HepG2 (cell line): Measurements from ENCODE around the gene VSX1. TPM values are rescaled to one million over a fixed set of nuclear protein-coding genes. Genes with fewer than 3 reads are reported as not detected.

Source experiments
- AFF4 ChIP-seq: sonication (generic); formaldehyde crosslinking; IDR thresholded peaks from 2 replicates; pipeline ENCODE4 v1.4.0; 2020; ENCODE audit warnings: missing genetic modification reagents
- CBFB ChIP-seq: sonication (generic); formaldehyde crosslinking; IDR thresholded peaks from 2 replicates; pipeline ENCODE4 v1.4.0; 2020; ENCODE audit warnings: missing genetic modification reagents
- POLR2AphosphoS2 ChIP-seq: IDR thresholded peaks from 2 replicates; pipeline ENCODE4 v1.6.1; 2011; ENCODE audit warnings: low read depth, low read length, improper control_type of control experiment
- RAD21 ChIP-seq: fragments of 450-650 bp; formaldehyde crosslinking; IDR thresholded peaks from 2 replicates; pipeline ENCODE4 v1.5.0; 2020; ENCODE audit warnings: mild to moderate bottlenecking
- RBM39 ChIP-seq: fragments of 200-400 bp; formaldehyde crosslinking; IDR thresholded peaks from one replicate; pipeline ENCODE4 v1.6.1; 2018; ENCODE audit warnings: antibody characterized with exemption, mild to moderate bottlenecking, low read depth, low read length; ENCODE audit not compliant: poor library complexity, severe bottlenecking
- STAG1 ChIP-seq: sonication (generic); formaldehyde crosslinking; IDR thresholded peaks from 2 replicates; pipeline ENCODE4 v1.4.0; 2020; ENCODE audit warnings: missing genetic modification reagents
- ZMAT5 ChIP-seq: sonication (generic); formaldehyde crosslinking; IDR thresholded peaks from 2 replicates; pipeline ENCODE4 v1.5.0; 2020; ENCODE audit warnings: mild to moderate bottlenecking, low read depth, missing genetic modification reagents, borderline replicate concordance
- ZNF282 ChIP-seq: fragments of 450-650 bp; IDR thresholded peaks from 2 replicates; pipeline ENCODE4 v1.6.1; 2018; ENCODE audit not compliant: partially characterized antibody
- ZNF496 ChIP-seq: sonication (generic); formaldehyde crosslinking; IDR thresholded peaks from 2 replicates; pipeline ENCODE4 v1.8.1; 2023; ENCODE audit warnings: mild to moderate bottlenecking, moderate library complexity, missing genetic modification reagents; ENCODE audit not compliant: insufficient replicate concordance
- ZNF501 ChIP-seq: sonication (generic); formaldehyde crosslinking; IDR thresholded peaks from 2 replicates; pipeline ENCODE4 v1.5.1; 2020; ENCODE audit warnings: mild to moderate bottlenecking, moderate library complexity, missing genetic modification reagents
- ZNF567 ChIP-seq: sonication (generic); formaldehyde crosslinking; IDR thresholded peaks from 2 replicates; pipeline ENCODE4 v1.8.1; 2023; ENCODE audit warnings: mild to moderate bottlenecking, missing genetic modification reagents, borderline replicate concordance
- ZNF614 ChIP-seq: IDR thresholded peaks from 2 replicates; pipeline ENCODE4 v1.6.1; 2018; ENCODE audit warnings: missing biosample characterization, missing genetic modification reagents, inconsistent platforms, borderline replicate concordance
- ZNF749 ChIP-seq: sonication (generic); formaldehyde crosslinking; IDR thresholded peaks from 2 replicates; pipeline ENCODE4 v1.8.0; 2022; ENCODE audit warnings: mild to moderate bottlenecking, missing genetic modification reagents, moderate library complexity, borderline replicate concordance
- ZNF788 ChIP-seq: sonication (generic); formaldehyde crosslinking; IDR thresholded peaks from 2 replicates; pipeline ENCODE4 v1.5.0; 2020; ENCODE audit warnings: mild to moderate bottlenecking, missing genetic modification reagents, borderline replicate concordance
- polyA plus RNA-seq, 8 experiments: library from polyadenylated mRNA; depleted of rRNA in 3 of 8; stranded (reverse) in 7 of 8; unstranded in 1 of 8; fragments of >200 nt; fragmentation: Illumina TruSeq in 4 of 8; extraction: Trizol in 4 of 8; gene quantifications; 2 replicates each; pipeline versions ENCODE4 v1.2.1 to v1.2.3, GENCODE V29; 2011 to 2016; ENCODE audit warnings: low read depth in 4 of 8, missing spikeins in 1 of 8, mixed read lengths in 1 of 8; ENCODE audit not compliant: insufficient read depth in 1 of 8
- total RNA-seq, 5 experiments: library from RNA; depleted of rRNA; stranded (reverse); fragments of >200 nt; fragmentation: Illumina TruSeq; extraction: Trizol; gene quantifications; 2 replicates each; pipeline ENCODE4 v1.2.3, GENCODE V29; 2016; ENCODE audit warnings: low read depth in 1 of 5
- TF ChIP-seq, protein P1 (sequence below): sonication (generic); formaldehyde crosslinking; IDR thresholded peaks from 2 replicates; pipeline ENCODE4 v1.4.0; 2020; ENCODE audit warnings: missing genetic modification reagents
- TF ChIP-seq, protein P2 (sequence below): sonication (generic); formaldehyde crosslinking; IDR thresholded peaks from 2 replicates; pipeline ENCODE4 v1.8.1; 2023; ENCODE audit warnings: missing genetic modification reagents, inconsistent platforms, borderline replicate concordance
- TF ChIP-seq, protein P3 (sequence below): sonication (generic); formaldehyde crosslinking; IDR thresholded peaks from 2 replicates; pipeline ENCODE4 v1.4.0; 2020; ENCODE audit warnings: missing genetic modification reagents, borderline replicate concordance

Gene VSX1
- total and polyA plus RNA-seq, 2 of the 13 experiments (the other 11 are each of a cell fraction or from before 2014, with no cell fraction given), result 0.04 TPM; not detected in 1

DNA sequence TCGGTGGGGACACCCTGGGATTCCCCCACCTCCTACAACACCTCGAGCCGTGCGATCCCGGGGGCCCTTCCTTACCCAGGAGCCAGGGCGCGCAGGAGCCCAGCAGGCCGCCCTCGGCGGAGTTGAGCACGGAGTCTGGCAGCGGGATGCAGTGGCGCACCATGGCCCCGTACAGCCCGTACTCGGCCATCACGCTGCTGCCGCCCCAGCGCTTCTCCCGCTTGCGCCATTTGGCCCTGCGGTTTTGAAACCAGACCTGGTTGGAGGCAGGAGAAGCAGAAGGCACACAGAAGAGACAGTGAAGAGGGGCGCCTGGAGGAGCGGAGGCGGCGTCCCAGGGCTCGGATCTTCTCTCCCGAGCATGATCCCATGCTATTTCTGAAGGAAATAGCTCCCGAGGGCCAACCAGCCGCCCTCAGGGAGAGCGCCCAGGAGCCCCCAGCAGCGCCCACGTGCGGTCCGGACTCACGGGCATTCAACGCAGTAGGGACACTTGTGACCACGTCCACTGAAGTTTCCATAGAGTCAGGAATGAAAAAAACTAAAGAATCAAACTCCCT is 4.3 kb downstream of the VSX1 start (continued):
- TF ChIP-seq ZNF496 (CRISPR knock-in tag) (no peak), ZMAT5 (CRISPR knock-in tag) (no peak), ZNF567 (no peak), ZNF788 (CRISPR knock-in tag) (no peak), RBM39 (peak; percentile 54), RAD21 (CRISPR knock-in tag) (0 out of 2 replicates have a peak, but pooled peaks have one; percentile 25), CBFB (CRISPR knock-in tag) (peak; percentile 54; the same call in 1 of the 2 replicates), ZNF282 (no peak), ZNF614 (CRISPR knock-in tag) (no peak), STAG1 (CRISPR knock-in tag) (peak; percentile 33; the same call in 1 of the 2 replicates), AFF4 (CRISPR knock-in tag) (no peak), ZNF501 (CRISPR knock-in tag) (peak; percentile 67), ZNF749 (CRISPR knock-in tag) (no peak), POLR2AphosphoS2 (no peak)
- TF ChIP-seq, protein P1, sequence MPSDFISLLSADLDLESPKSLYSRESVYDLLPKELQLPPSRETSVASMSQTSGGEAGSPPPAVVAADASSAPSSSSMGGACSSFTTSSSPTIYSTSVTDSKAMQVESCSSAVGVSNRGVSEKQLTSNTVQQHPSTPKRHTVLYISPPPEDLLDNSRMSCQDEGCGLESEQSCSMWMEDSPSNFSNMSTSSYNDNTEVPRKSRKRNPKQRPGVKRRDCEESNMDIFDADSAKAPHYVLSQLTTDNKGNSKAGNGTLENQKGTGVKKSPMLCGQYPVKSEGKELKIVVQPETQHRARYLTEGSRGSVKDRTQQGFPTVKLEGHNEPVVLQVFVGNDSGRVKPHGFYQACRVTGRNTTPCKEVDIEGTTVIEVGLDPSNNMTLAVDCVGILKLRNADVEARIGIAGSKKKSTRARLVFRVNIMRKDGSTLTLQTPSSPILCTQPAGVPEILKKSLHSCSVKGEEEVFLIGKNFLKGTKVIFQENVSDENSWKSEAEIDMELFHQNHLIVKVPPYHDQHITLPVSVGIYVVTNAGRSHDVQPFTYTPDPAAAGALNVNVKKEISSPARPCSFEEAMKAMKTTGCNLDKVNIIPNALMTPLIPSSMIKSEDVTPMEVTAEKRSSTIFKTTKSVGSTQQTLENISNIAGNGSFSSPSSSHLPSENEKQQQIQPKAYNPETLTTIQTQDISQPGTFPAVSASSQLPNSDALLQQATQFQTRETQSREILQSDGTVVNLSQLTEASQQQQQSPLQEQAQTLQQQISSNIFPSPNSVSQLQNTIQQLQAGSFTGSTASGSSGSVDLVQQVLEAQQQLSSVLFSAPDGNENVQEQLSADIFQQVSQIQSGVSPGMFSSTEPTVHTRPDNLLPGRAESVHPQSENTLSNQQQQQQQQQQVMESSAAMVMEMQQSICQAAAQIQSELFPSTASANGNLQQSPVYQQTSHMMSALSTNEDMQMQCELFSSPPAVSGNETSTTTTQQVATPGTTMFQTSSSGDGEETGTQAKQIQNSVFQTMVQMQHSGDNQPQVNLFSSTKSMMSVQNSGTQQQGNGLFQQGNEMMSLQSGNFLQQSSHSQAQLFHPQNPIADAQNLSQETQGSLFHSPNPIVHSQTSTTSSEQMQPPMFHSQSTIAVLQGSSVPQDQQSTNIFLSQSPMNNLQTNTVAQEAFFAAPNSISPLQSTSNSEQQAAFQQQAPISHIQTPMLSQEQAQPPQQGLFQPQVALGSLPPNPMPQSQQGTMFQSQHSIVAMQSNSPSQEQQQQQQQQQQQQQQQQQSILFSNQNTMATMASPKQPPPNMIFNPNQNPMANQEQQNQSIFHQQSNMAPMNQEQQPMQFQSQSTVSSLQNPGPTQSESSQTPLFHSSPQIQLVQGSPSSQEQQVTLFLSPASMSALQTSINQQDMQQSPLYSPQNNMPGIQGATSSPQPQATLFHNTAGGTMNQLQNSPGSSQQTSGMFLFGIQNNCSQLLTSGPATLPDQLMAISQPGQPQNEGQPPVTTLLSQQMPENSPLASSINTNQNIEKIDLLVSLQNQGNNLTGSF (CRISPR knock-in tag), result peak; percentile 79; the same call in 1 of the 2 replicates
- TF ChIP-seq, protein P2, sequence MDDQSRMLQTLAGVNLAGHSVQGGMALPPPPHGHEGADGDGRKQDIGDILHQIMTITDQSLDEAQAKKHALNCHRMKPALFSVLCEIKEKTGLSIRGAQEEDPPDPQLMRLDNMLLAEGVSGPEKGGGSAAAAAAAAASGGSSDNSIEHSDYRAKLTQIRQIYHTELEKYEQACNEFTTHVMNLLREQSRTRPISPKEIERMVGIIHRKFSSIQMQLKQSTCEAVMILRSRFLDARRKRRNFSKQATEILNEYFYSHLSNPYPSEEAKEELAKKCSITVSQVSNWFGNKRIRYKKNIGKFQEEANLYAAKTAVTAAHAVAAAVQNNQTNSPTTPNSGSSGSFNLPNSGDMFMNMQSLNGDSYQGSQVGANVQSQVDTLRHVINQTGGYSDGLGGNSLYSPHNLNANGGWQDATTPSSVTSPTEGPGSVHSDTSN (CRISPR knock-in tag), result no peak
- TF ChIP-seq, protein P3, sequence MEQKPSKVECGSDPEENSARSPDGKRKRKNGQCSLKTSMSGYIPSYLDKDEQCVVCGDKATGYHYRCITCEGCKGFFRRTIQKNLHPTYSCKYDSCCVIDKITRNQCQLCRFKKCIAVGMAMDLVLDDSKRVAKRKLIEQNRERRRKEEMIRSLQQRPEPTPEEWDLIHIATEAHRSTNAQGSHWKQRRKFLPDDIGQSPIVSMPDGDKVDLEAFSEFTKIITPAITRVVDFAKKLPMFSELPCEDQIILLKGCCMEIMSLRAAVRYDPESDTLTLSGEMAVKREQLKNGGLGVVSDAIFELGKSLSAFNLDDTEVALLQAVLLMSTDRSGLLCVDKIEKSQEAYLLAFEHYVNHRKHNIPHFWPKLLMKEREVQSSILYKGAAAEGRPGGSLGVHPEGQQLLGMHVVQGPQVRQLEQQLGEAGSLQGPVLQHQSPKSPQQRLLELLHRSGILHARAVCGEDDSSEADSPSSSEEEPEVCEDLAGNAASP (CRISPR knock-in tag), result no peak
